Renal cortical epithelial cell (primary cell): Measurements from ENCODE around the gene KCTD7. TPM values are rescaled to one million over a fixed set of nuclear protein-coding genes. Genes with fewer than 3 reads are reported as not detected.
A peak's percentile ranks its signal among the peaks of the same experiment; 100 is the strongest.
"Not testable (repeated sequence)": the region's sequence is repeated elsewhere in the genome, so short reads cannot be mapped to it uniquely, and the experiment has no call there.

ENCODE experiments used
- DNase-seq: peaks from one replicate; pipeline ENCODE4 v3.0.0-alpha.2; 2011; ENCODE audit warnings: low read depth
- total RNA-seq: library from RNA; depleted of rRNA; stranded (reverse); fragments of >200 nt; gene quantifications from 2 replicates; pipeline ENCODE4 v1.2.3, GENCODE V29; 2014

Gene KCTD7
- total RNA-seq, 1 donor from 2014 or later: 8.4 TPM

DNA sequence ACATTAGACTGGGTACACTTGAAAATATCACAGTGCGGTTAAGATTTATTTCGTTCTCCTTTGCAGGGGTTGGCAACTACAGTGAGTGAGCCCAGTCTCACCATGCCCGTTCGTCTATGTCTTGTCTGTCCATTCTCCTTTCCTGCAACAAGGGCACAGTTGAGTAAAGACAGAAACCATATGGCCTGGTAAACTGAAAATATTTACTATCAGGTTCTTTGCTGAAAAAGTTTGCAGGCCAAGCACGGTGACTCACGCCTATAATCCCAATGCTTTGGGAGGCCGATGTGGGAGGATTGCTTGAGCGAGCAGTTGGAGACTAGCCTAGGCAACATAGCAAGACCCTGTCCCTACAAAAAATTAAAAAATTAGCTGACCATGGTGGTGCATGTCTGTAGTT, 11.4 kb upstream of the KCTD7 start:
- DNase-seq: no peak

DNA sequence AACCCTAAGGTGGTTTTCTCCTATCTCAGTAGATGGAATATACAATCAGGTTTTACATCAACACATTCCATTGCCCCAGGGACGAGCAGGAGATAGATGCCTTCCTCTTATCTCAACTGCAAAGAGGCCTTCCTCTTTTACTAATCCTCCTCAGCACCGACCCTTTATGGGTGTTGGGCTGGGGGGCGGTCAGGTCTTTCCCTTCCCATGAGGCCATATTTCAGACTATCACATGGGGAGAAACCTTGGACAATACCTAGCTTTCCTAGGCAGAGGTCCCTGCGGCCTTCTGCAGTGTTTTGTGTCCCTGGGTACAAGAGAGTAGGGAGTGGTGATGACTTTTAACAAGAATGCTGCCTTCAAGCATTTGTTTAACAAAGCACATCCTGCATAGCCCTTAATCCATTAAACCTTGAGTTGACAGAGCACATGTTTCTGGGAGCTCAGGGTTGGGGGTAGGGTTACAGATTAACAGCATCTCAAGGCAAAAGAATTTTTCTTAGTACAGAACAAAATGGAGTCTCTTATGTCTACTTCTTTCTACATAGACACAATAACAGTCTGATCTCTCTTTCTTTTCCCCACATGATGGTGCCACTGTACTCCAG, 9.2 kb upstream of the KCTD7 start:
- DNase-seq: peak; percentile 50

DNA sequence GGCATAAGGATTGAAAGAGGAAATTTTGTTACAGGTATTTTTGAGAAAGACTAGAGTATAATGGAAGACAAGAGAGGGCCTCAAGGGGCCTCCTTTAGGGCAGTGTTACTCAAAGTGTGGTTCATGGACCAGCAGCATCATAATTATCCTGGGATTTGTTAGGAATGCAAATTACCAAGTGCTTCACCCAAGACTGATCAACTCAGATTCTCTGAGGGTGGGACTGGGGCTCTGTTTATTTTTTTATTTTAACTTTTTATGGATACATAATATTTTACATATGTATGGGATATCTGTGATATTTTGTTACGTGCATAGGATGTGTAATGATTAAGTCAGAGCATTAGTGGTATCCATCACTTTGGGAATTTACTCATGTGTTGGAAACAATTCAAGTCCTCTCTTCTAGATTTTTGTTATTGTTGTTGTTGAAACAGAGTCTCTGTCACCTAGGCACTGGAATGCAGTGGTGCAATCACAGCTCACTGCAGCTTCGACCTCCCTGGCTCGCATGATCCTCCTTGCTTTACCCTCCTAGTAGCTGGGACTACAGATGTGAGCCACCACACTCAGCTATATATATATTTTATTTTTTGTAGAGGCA, 2.2 kb upstream of the KCTD7 start:
- peak; percentile 12 for DNase-seq

DNA sequence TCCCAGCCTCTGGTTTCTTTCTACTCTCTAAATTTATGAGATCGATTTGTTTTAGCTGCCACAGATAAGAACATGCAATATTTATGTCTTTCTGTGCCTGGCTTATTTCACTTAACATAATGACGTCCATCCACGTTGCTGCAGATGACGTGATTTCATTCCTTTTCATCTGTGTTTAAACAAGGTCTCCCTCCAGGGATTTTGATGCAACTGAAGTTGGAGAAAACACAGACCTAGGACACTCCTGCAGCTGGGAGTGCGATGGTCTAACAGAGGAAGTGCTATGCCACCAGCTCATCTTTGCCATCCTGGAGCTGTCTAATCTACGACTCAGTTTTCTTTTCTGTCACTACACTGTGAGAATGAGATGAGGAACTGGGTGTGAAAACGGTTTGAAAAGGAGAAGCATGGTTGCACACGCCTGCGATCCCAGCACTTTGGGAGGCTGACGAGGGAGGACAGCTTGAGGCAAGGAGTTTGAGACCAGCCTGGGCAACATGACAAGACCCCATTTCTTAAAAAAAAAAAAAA, 1.5 kb upstream of the KCTD7 start:
- DNase-seq: no peak

DNA sequence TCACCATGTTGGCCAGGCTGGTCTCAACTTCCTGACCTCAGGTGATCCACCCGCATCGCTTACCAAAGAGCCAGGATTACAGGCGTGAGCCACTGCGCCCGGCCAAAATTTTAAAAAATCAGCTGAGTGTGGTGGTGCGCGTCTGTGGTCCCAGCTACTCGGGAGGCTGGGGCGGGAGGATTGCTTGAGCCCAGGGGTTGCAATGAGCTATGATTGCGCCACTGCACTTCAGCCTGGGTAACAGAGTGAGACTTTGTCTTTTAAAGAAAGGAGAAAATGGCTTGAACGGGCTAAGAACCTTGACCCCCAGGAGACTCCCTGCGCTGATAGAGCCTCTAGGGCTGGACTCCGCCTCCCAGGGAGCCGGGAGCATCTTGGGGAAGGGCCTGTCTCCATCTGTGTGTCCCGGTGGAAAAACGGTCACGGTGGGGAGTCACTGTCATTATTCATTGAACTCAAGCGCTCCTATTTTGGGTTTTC, 760 bp upstream of the KCTD7 start:
- peak; percentile 35 for DNase-seq

DNA sequence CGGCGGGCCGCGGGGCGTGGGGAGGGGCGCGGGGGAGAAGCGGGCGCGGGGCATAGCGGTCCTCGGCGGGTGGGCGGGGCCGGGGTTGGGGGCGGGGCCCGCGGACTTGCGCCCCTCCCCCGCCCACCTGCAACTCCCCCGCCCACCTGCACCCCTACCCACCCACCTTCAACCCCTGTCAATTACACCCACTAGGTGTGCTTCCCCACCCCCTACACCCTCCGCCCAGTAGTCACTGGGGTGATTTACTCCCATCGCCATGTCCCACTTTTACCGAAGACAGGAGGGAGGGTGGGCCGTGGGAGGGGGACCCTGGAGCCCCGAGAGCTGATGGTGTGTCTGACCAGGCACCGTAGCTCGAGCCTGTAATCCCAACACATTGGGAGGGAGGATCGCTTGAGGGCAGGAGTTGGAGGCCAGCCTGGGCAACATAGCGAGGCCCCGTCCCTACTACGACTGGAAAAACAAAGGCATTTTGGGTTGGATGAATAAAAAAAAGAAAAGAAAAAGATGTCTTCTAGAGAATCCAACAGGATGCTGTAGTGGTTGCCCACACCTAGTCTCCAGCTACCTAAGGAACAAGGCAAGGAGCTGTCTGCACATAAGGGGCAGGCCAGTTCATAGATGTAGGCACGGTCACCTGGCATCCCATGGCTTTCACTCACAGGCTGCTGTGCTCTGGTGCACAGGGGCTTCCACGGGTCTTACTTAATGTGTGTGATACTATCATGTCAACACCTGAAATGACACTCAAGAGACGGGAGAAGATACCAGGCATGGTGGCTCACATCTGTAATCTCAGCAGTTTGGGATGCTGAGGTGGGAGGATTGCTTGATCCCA, 761 bp downstream of the KCTD7 start:
- DNase-seq: no peak

DNA sequence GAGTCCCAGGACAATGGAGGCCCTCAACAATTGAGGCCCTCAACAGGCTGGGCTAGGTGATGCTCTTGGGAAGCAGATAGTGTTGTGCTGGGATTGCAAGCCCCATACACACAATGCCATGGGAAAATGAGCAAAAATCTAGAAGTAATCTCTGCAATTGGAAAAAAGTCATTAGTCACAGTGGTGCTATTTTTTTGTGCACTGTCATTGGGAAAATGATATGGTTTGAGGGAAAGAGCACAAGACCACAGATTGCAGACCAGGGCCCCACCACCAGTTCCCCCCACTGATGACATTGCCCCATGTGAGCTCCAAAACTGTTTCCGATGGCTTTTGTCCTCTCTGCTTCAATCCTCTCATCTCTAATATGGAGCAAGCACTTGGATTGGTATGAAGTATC, 1.9 kb downstream of the KCTD7 start:
- no peak for DNase-seq

DNA sequence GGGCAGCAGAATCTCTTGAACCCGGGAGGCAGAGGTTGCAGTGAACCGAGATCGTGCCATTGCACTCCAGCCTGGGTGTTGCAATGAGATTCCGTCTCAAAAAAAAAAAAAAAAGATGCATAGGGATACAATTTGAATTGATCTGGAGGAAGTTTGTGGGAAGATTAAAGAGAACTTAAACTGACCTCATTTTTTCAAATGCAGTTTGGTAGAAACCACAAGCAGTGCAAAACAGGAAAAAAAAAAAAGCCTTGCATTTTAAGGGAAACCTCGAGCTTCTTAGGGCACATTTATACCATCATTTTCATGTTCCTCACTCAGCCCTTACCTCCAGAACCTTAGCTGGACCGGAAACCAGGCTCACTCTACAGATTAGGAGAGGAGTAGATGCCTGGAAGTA, 2.8 kb downstream of the KCTD7 start:
- no peak for DNase-seq

DNA sequence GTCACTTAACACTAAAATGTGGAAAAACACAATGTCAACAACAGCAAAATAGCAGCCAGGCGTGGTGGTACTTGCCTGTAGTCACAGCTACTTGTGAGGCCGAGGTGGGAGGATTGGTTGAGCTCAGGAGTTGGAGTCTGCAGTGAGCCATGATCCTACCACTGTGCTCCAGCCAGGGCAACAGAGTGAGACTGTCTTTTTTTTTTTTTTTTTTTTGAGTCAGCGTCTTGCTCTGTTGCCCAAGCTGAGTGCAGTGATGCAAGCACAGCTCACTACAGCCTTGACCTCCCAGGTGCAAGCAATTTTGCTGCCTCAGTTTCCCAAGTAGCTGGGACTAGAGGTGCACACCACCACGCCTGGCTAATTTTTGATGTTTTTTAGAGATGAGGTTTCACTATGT, 6.1 kb downstream of the KCTD7 start:
- DNase-seq: no peak

DNA sequence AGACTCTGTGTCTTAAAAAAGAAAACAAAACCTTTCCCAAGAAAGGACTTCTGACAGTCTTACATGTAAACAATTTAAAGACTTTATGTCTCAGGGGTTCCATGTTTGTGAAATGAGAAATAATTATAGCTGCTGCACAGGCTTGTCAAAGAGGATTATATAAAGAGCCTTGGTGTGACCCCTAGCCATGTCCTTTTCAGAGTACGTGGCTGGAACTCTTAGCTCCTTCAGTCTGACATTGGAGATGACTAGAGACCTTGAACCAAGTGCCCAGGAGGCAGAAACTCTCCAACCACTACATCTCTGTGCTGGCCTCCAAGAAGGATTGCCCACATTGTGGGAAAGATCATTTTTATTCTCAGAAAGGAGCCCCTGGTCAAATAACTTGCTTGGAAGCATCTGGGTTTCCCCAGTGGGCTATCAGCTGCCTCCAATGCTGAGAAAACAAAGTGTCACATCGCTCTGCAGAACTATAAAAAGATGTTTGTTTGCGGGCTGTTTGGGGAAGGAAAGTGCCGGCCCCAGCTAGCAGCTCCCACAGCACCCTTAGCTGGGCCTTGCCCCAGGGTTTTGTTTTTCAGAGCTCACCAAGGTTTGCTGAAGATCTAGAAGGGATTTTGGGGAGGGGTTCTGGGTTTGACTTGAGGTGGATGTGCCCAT, 6.8 kb downstream of the KCTD7 start:
- DNase-seq: not testable (repeated sequence)

DNA sequence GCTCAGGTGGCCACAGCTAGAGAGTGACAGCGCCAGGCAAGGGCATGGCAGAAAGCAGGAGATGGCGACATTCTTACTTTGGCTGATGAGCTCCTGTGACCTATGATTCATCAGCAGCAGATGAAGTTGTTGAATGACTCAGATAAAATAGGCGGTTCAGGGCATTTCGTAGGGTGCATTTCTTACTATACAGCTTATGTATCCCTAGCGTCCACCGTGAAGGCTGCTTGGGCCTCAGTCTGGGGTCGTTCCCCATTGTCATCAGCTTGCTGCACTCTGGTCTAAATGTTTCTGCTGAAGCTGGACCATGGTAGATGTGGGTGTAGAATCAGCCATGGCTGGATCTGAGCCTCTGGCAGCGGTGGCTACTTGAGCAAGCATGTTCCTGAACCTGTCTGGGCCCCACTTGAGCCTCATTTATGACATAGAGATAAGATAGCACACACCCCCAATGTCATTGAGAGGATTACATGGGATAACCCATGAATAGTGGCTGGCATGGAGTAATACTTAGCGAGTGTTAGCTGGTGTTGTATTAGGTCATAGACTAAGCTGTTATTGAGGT, 7.4 kb downstream of the KCTD7 start:
- DNase-seq: peak; percentile 78

DNA sequence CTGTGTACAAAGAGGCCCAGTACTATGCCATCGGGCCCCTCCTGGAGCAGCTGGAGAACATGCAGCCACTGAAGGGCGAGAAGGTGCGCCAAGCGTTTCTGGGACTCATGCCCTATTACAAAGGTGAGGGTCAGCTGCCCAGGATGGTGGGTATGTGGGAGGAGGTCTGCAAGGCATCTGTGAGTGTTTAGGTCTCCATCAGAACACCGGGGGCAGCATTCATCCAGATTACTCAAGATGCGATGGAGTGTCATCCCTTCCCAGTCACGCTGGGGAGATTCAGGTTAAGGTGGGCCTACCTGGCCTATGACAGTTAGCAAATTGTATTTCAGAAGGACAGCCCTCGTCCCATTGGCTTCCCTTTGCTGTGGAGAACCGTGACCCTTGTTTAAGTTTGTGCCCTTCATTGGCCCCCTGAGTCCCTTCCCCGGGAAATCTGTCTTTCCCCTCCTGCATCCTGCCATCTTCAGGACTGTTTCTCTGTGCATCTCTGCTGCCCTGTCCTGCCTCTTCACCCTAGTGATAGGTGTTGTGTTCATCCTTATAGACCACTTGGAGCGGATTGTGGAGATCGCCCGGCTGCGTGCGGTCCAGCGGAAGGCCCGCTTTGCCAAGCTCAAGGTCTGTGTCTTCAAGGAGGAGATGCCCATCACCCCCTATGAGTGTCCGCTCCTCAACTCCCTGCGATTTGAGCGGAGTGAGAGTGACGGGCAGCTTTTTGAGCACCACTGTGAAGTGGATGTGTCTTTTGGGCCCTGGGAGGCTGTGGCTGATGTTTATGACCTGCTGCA, 9.8 kb downstream of the KCTD7 start:
- no peak for DNase-seq

DNA sequence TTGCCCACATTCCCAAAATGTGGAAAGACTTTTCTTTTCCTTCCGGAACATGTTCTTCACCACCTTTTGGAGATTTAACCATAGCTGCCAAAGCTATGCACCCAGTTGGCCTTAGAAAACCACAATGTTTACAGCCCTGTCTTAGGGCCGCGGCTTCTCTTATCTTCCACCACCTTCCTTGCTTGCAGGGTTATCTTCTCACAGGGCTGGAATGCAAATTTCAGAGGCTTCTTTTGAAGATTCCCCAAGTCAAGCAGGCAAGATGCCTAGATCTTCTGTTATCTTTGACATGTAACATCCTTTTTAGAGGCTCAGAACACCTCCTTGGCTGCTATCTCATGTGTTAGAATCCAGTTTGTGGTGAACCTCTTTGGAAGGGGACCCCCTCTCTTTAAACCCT, 11.1 kb downstream of the KCTD7 start:
- DNase-seq: no peak

DNA sequence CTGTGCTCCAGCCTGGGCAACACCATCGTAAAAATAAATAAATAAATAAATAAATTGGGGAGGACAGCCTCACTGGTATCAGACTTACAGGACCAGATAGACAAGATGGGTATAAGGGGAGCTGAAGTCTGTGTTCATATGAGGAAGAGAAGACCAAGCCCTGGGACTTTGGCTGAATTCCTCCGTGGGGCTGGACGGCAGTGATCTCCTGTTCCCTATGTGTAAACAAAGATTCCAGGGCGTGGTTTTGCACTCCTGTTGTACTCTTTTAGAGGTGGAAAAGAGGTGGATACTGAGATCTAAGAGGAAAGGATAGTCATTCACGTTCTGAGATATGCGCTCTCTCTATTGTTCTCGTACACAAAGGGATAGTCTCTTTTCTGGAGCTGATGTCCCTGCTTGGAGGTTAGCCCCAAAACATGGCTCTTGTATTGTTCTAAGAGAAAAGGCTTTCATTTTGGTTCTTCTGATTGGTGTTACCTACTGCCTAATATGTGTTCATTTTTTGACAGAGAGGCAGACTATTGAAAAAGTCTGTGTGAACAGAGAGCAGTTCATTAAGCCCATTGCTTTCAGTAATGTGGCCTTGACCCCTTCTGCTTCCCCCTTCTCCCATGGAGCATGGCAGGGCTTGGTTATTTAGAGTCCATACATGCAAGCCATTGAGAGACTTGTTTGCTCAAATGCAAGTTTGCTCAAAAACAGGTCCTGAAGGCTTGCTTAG, 12.3 kb downstream of the KCTD7 start:
- DNase-seq: no peak

DNA sequence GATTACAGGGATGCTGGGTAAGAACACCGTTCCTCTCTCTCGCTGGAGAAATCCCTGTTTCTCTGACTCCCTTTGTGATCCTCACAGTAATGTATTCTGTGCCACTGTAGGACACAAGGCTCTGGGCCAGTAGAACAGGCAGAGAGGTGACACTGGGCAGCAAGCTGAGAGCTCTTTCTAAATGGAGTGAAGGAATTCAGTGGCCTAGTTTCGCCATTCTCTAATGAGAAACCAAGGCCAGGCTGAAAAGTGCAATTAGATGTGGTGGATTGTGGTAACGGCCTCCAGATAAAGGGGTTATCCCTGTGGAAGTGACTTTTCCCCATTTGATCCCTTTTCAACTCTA, 12.8 kb downstream of the KCTD7 start:
- no peak for DNase-seq

DNA sequence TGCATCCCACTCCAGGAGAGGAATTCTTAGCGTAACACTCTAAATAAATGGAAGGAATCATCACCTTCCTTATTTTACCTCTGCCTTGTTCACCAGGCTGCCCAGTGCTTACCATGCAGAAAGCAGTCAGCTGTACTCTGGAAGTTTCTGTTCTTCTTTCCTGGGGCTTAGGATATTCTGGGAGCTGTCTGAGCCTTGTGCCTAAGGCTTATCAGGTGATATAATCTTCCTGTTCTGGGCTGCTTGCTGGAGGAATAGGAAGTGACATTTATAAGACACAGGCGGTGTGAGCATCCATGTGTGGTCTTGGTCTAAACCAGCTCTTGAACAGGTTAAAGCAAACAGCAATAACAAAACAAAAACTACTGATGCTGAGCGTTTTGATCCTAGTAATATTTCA, 13.5 kb downstream of the KCTD7 start:
- no peak for DNase-seq

DNA sequence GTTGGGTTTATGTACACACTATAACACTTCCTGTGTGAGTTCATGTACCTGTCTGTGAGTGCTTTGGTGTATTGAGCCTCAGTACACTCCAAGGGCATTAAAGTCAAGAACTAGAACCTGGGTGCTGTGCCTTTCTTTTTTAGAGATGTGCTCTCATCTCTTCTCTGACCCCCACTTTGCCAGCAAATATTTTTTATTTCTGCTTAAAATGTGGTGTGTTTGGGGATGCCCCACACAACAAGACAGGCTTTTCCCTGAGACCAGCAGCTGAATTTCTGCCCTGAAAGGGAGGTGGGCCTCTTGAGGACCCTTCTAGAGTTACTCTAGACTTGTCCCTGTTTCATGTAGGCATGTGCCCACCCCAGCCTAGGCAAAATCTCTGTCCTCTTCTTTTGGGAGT, 14.3 kb downstream of the KCTD7 start:
- DNase-seq: no peak

DNA sequence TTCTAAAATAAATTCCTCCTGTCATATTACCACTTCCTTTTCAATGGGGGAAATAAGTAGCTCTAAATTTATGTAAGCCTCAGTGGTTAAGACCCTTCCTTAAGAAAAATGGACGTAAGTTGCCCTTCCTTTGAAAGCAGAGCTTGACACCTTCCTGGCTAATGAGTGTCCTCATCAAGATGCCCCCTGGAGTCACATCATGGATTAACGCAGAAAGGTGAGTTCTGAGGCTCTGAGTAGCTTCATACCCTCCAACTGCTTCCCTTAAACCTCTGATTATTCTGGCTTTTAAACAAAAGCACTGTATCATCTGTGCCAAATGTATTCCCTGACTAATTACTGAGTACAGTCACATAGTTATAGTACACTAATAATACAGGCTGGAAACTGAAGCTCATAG, 14.7 kb downstream of the KCTD7 start:
- no peak for DNase-seq

DNA sequence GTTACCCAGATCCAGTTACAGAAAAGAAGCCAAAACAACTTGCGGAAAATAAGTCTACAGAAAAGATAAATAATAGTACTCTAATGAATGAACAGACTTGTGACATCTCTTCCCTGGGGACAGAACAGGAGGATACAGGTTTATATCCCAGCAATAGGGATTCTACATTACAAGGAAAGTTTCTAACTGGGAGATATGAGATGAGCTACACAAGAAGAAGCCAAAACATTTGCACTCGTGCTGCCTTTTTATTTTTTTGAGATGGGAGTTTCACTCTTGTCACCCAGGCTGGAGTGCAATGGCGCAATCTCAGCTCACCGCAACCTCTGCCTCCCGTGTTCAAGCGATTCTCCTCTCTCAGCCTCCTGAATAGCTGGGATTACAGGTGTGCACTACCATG, 22.3 kb downstream of the KCTD7 start:
- DNase-seq: not testable (repeated sequence)

DNA sequence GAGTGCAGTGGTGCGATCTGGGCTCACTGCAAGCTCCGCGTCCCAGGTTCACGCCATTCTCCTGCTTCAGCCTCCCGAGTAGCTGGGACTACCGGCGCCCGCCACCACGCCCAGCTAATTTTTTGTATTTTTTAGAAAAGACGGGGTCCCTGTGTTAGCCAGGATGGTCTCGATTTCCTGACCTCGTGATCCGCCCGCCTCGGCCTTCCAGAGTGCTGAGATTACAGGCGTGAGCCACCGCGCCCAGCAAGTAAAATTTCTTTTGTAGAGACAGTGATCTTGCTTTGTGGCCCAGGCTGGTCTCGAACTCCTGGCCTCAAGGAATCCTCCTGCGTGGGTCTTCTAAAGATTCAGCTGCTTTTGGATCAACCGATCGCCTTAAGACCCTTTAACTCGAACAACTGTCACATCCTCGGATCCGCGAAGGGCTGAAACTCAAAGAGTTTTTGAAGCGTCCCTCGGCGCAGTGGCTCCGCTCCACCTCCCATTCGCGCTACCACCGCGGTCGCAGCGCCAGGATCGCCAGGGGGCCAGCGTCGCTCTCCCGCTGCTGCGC, 25.1 kb downstream of the KCTD7 start:
- not testable (repeated sequence) for DNase-seq
